SK-N-MC (cell line): Measurements from ENCODE around the gene ZNF697.
A peak's percentile ranks its signal among the peaks of the same experiment; 100 is the strongest.
"Not testable (repeated sequence)": the region's sequence is repeated elsewhere in the genome, so short reads cannot be mapped to it uniquely, and the experiment has no call there.

ENCODE experiments used
- DNase-seq: peaks from one replicate; pipeline ENCODE4 v3.0.0-alpha.2; 2011; ENCODE audit warnings: low read depth, low spot score
- H3K27ac ChIP-seq: fragments of 200-600 bp; sonication (generic); 2 replicates; pipeline ENCODE4 v1.5.1; 2016; ENCODE audit warnings: mixed run types
- H3K36me3 ChIP-seq: fragments of 200-600 bp; sonication (generic); 2 replicates; pipeline ENCODE4 v1.6.1; 2017; ENCODE audit warnings: antibody characterized with exemption, low read length, mixed read lengths; ENCODE audit not compliant: insufficient read depth
- H3K4me3 ChIP-seq: fragments of 200-600 bp; sonication (generic); 2 replicates; pipeline ENCODE4 v1.5.1; 2016
- H3K9ac ChIP-seq: fragments of 200-600 bp; sonication (generic); 2 replicates; pipeline ENCODE4 v1.8.0; 2017; ENCODE audit warnings: mixed run types, mixed read lengths; ENCODE audit not compliant: insufficient read length
- H3K9me3 ChIP-seq: fragments of 200-600 bp; sonication (generic); 2 replicates; pipeline ENCODE4 v1.6.1; 2017; ENCODE audit warnings: low read depth, mild to moderate bottlenecking, antibody characterized with exemption, low read length, moderate library complexity, mixed read lengths
- EZH2 ChIP-seq: fragments of 200-600 bp; sonication (generic); IDR thresholded peaks from one replicate; pipeline ENCODE4 v1.6.1; 2017; ENCODE audit warnings: antibody characterized with exemption
- FOXP2 ChIP-seq: optimal IDR thresholded peaks from 2 replicates; pipeline ENCODE3; 2011; ENCODE audit warnings: mild to moderate bottlenecking, moderate library complexity; ENCODE audit not compliant: insufficient read depth; ENCODE audit errors: extremely low read length, control extremely low read depth
- POLR2AphosphoS5 ChIP-seq: IDR thresholded peaks from 2 replicates; pipeline ENCODE4 v1.6.1; 2012; ENCODE audit warnings: mild to moderate bottlenecking, low read depth, low read length, borderline replicate concordance

Gene ZNF697

DNA sequence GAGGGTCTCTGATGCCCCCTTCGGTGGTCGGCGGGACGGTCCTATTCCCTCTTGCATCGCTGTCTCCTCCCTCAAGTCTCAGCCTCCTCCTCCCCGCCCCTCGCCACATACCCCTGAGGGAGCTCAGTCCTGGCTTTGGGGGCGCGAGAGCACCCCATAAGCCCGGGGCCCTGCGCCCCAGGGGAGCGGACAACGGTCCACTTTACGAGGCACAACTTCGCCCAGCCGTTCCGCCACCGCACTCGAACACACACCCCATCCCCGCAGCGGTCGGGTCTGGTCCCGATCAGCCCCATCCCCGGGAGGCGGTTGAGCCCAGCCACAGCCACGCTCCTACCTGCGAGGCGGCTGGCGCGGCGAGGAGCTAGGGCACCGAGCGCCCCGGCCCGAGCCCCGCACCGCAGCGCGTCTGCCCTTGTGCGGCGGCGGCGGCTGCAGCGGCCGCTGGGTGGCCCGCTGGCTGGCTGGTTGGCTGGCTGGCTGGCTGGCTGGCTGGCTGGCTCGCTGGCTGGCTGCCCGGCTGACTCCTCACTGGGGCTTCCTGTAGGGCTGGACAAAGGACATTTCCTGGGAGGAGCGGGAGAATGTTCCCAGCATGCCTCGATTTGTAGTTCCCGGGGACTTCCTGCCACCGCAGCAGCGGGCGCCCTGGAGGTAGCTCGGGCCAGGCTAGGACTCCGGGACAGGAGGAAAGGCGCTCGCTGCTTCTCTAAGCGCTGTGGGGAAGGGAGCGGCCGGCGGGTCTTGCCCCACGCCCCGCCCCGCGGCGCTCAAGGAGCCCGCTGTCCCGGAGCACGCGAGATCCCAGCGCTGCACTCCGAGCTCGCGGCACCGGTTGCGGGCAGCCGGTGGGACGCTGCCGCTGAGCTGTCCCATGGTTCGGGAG, at the start of gene ZNF697:
TSS of gene ZNF697 (minus strand) at position 533 of the 886 bp plus-strand sequence. CDS start 22,166 bp downstream, outside the sequence.
- Histone ChIP-seq H3K9ac (peak within 1 kb of the TSS; percentile 84), H3K27ac (no peak within 1 kb of the TSS), H3K36me3 (no peaks in the 10 kb centered on the region), H3K4me3 (peak within 1 kb of the TSS; percentile 98), H3K9me3 (no peaks in the 10 kb centered on the region)
- TF ChIP-seq POLR2AphosphoS5 = peak; percentile 91
- no peak for TF ChIP-seq EZH2
- peak; percentile 22 for DNase-seq

DNA sequence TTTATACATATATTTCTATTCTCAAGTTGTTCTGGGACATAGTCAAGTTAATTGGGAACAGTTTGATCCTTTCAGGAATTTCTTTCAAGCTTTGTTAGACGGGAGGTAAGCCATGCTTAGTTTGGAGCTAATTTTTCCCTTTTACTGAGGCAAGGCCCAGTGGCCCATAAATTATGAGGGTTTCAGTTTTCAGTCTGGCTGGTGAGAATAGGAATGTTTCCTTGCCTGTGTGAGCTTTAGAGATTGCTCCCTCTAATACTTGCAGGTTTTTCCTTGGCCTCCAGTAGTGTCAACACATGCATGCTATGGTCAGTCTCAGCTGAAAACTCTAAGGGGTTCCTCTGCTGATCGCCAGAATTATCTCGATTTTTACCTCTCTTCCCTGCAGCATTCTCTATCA, 49.5 kb upstream of the ZNF697 start:
- H3K36me3 ChIP-seq = no peaks in the 10 kb centered on the region
- H3K4me3 ChIP-seq = no peak overlapping the region
- no peak overlapping the region for H3K27ac ChIP-seq
- no peak for DNase-seq
- no peaks in the 10 kb centered on the region for H3K9me3 ChIP-seq
- no peak overlapping the region for H3K9ac ChIP-seq
- TF ChIP-seq EZH2 (no peak), FOXP2 (no peak), POLR2AphosphoS5 (no peak)

DNA sequence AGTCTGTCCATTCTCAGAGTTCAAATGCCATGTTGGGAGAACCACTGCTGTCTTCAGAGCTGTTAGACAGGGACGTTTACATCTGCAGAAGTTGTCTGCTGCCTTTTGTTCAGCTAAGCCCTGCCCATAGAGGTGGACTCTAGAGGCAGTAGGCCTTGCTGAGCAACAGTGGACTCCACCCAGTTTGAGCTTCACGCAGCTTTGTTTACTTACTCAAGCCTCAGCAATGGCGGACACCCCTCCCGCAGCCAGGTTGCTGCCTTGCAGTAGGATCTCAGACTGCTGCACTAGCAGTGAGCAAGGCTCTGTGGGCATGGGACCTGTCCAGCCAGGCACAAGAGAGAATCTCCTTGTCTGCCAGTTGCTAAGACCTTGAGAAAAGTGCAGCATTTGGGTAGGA, 48.8 kb upstream of the ZNF697 start:
- not testable (repeated sequence) for H3K9ac ChIP-seq, H3K27ac ChIP-seq, H3K9me3 ChIP-seq, H3K4me3 ChIP-seq, DNase-seq, H3K36me3 ChIP-seq

DNA sequence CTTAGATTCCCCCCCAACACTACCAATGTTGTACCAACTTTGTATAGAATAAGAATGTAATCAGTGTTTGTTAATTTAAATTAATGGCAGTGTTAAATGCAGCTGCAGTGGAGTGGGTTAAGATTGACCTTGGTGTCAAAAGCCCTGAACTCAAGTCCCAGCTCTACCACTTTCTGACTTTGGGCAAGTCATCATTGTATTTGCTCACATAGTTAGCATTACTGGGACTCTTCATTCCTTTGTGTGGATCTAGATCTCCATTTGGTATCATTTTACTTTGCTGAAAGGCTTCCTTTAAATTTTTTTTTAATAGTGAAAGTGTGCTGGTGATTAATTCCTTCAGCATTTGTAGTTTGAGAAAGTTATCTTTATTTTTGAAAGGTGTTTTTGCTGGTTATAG, 41.4 kb upstream of the ZNF697 start:
- H3K36me3 ChIP-seq = no peaks in the 10 kb centered on the region
- no peak for TF ChIP-seq POLR2AphosphoS5
- TF ChIP-seq EZH2 = no peak
- TF ChIP-seq FOXP2 = no peak
- H3K9me3 ChIP-seq = no peaks in the 10 kb centered on the region
- no peak for DNase-seq
- H3K4me3 ChIP-seq = no peak overlapping the region
- no peak overlapping the region for H3K27ac ChIP-seq
- H3K9ac ChIP-seq = no peak overlapping the region

DNA sequence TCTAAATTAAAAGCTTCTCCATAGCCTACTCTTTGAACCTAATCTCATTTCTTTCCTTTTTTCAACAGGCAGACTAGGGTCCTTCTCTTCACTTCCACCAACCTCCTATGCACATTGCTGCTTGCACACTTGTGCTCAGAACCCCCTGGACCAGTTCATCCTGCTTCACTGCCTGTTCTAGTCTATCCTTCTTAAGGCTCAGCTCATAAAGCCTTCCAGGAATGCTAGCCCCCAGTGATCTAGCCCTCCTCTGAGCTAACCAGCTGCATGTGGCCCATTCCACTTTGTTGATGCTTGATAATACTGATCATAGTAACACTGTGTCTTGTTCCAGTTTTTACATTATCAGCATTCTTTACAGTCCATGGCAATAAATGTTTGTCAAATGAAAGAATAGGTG, 40.7 kb upstream of the ZNF697 start:
- Histone ChIP-seq H3K4me3 (no peak overlapping the region), H3K36me3 (no peaks in the 10 kb centered on the region), H3K27ac (no peak overlapping the region), H3K9ac (no peak overlapping the region), H3K9me3 (no peaks in the 10 kb centered on the region)
- DNase-seq = no peak
- TF ChIP-seq FOXP2 = no peak
- TF ChIP-seq EZH2 = no peak
- TF ChIP-seq POLR2AphosphoS5 = no peak

DNA sequence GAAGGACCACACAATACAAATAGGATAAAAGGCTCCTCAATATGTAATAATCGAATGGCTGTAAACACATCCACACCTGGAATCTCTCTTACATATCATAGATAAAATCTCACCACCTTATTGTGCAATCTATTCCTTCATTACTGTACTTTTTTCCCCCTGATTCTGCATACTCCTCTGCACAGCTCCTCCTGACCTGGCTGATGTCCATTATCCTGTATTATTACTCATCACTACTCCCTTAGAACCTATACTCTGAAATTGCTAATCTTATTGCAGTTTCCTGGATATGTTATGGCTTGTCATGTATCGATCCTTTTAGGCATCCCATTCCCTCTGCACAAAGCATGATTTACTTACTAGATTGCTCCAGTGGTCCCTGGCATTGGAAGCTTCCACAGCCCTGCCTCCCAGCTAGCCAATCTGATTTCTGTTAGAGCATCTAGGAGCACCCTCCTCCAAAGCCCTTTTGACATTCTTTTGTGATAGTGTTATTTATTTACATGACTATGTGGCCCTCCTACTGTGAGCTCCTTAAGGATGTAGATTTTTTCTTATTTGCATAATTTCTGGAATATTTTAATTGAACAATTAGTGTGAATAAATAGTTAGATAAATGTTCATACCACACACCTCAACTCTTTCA, 39.5 kb upstream of the ZNF697 start:
- TF ChIP-seq EZH2 (no peak), POLR2AphosphoS5 (no peak), FOXP2 (no peak)
- DNase-seq = no peak
- Histone ChIP-seq H3K27ac (no peak overlapping the region), H3K36me3 (no peaks in the 10 kb centered on the region), H3K9me3 (no peaks in the 10 kb centered on the region), H3K4me3 (no peak overlapping the region), H3K9ac (no peak overlapping the region)

DNA sequence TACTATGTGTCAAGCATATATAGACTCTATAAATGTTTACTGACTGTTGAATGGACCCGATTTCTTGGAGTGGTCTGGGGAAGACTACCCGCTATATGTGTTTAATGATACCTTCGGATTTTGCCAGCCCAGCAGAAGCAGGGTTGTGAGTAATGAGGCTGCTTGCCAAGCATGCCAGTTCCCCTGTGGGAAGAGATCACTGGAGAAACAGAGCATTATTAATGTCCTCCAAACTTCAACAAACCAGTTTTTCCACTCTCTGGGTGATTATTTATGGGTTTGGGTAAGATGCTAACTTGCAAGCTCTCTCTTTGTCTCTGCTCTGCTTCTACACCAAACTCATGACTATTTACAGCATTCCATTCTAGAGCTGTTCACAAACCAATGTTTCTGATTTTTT, 38.6 kb upstream of the ZNF697 start:
- Histone ChIP-seq H3K9ac (no peak overlapping the region), H3K4me3 (no peak overlapping the region), H3K27ac (no peak overlapping the region), H3K36me3 (no peaks in the 10 kb centered on the region), H3K9me3 (no peaks in the 10 kb centered on the region)
- DNase-seq = no peak
- TF ChIP-seq FOXP2 (no peak), EZH2 (no peak)

DNA sequence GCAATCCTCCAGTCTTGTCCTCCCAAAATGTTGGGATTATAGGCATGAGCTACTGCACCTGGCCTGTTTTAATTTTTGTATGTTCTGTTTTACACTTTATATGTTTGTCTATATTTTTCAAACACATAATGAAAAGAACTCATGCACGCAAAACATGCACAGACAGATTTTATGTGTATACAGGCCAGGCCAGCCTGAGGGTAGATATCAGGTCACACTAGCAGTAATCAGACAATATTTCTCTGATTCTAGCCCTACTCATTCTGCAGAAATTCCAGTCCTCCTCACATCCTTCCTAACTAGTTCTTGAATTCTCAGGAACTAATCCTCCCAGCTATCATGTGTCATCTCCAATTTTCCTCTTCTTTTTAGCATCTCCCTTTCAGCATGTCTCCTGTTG, 35.8 kb upstream of the ZNF697 start:
- no peaks in the 10 kb centered on the region for H3K9me3 ChIP-seq
- H3K4me3 ChIP-seq = no peak overlapping the region
- H3K9ac ChIP-seq = no peak overlapping the region
- no peak overlapping the region for H3K27ac ChIP-seq
- TF ChIP-seq POLR2AphosphoS5 (no peak), FOXP2 (no peak)
- no peak for DNase-seq
- no peaks in the 10 kb centered on the region for H3K36me3 ChIP-seq

DNA sequence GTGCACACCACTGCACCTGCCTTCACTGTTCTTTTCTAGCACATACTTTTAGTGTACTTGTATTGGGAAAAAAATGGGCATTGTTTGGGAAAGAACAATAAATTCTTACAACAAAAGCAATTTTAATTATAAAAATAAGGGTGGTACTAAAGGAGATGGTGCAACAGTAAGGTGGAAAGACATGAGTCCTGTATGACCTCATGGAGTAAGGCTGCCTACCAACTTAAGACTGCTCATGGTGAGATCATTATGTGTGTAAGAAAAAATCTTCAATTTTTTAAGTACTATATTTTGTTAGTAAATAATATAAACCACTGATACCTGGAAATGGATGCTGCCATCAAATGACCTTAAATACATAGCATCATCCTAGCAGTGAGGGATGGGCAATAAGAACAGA, 34.1 kb upstream of the ZNF697 start:
- H3K27ac ChIP-seq = no peak overlapping the region
- no peak overlapping the region for H3K9ac ChIP-seq
- DNase-seq = no peak
- no peak overlapping the region for H3K4me3 ChIP-seq
- TF ChIP-seq POLR2AphosphoS5 (no peak), FOXP2 (no peak), EZH2 (no peak)
- no peaks in the 10 kb centered on the region for H3K9me3 ChIP-seq
- no peaks in the 10 kb centered on the region for H3K36me3 ChIP-seq
